AG10803 (cell line): ENCODE results near the gene MAP3K7.

Source experiments
- DNase-seq: peaks from one replicate; pipeline ENCODE4 v3.0.0; 2010; ENCODE audit warnings: low read depth
- H3K4me3 ChIP-seq: 2 replicates; pipeline ENCODE4 v1.5.1; 2011; ENCODE audit warnings: mild to moderate bottlenecking, low read length, control low read depth
- TF ChIP-seq, protein P1 (sequence below): conservative IDR thresholded peaks from 2 replicates; pipeline ENCODE4 v1.5.1; 2011; ENCODE audit warnings: mild to moderate bottlenecking, low read length, control low read depth, inconsistent platforms

MAP3K7 gene

DNA sequence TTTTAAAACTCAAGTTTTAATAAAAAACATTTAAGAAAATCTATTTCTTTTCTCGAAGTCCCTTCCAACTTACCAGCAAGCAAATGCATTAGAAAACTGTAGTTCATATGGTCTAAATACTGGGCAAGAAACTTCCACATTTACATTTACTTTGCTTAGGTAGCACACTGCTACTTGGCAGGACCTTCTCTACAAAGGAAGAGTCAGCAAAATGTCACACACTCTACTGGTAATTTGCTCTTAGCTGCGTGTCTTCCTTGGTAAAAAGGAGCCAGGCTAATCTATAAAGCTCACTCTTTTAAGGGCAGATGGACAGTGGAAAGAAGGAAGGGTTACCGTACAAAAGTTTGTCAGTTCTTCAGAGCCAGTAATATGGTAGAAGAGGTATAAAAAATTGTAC is 45.7 kb downstream of the MAP3K7 start:
- H3K4me3 ChIP-seq = no peak overlapping the region
- TF ChIP-seq, protein P1, sequence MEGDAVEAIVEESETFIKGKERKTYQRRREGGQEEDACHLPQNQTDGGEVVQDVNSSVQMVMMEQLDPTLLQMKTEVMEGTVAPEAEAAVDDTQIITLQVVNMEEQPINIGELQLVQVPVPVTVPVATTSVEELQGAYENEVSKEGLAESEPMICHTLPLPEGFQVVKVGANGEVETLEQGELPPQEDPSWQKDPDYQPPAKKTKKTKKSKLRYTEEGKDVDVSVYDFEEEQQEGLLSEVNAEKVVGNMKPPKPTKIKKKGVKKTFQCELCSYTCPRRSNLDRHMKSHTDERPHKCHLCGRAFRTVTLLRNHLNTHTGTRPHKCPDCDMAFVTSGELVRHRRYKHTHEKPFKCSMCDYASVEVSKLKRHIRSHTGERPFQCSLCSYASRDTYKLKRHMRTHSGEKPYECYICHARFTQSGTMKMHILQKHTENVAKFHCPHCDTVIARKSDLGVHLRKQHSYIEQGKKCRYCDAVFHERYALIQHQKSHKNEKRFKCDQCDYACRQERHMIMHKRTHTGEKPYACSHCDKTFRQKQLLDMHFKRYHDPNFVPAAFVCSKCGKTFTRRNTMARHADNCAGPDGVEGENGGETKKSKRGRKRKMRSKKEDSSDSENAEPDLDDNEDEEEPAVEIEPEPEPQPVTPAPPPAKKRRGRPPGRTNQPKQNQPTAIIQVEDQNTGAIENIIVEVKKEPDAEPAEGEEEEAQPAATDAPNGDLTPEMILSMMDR = no peak
- DNase-seq = no peak

DNA sequence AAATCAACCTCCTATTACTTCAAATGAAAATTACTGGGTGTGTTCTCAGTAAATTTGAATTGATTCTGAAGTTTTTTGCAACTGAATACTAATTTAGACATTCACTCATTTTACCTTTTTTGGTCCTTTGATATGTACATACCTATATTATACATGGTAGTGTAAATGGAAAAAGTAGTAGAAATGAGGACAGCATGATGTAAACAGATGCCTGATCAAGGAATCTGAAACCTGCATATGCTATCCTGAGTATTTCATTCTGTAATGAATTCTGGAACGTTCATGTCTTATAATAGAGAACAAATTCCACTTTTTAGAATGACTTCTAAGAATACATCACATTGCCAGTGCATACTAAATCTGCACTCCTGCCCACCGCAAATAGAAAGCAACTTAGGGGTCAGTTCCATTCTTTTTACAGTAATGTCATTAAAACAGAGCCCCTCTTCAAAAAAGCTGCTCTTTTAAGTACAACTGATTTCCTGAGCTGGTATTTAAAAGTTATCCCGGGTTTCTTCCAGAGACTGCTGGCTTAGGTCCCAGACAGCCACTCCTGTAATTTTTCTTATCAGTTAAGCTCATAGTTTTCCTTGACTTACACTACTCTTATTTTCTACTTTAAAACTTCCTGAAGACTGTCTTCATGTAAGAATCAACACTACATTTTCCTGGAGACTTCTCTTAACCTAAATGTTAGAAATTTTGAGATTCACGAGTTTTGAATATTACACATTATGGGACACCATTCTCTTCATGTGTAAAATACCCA is 48.4 kb downstream of the MAP3K7 start:
- no peak for DNase-seq
- TF ChIP-seq, protein P1 = no peak

DNA sequence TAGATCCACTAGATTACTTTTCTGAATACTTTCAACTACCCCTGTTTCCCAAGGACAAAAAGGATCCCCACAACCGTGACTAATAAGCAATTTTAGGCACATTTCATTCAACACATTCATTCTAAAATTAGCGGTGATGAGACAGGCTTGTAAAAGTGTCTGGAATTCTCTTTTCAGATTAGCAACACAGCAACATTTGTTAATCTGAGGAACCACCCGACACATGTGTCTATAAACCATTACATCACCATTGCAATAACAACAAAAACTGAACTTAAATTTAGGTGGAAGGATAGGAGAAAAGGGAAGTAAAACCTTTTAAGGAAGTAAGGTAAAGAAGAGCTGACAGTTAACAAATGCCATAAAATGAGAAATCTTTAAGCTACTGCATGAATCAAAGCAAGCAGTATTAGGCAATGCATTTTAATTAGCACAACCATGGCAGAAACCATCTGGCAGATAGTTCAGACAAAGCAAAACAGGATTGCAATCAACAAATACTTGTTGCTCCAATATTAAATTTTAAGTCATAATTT is 49.1 kb downstream of the MAP3K7 start:
- TF ChIP-seq, protein P1 = no peak
- no peak overlapping the region for H3K4me3 ChIP-seq
- peak; percentile 71 for DNase-seq

More for the DNA sequence above, 48.4 kb downstream of the MAP3K7 start:
- no peak overlapping the region for H3K4me3 ChIP-seq

DNA sequence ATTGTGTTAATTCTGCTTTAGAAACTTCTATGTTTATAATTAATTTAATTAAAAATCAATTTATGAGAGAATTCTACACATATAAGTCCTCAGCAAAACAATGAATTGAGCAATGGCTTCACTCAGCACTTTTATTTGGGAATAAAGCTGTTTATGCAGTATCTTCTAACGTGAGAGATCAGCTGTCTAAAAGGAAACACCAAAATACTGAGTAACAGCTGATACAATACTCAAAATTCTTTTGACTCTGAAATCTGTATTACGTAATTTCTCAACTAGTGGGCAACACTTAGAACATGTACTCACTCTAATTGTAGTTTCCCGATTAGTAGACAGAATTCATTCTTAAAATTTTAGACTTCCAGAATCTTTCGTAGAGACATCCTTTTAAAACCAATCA is 49.8 kb downstream of the MAP3K7 start:
- H3K4me3 ChIP-seq = no peak overlapping the region
- DNase-seq = peak; percentile 74
- TF ChIP-seq, protein P1 = no peak

DNA sequence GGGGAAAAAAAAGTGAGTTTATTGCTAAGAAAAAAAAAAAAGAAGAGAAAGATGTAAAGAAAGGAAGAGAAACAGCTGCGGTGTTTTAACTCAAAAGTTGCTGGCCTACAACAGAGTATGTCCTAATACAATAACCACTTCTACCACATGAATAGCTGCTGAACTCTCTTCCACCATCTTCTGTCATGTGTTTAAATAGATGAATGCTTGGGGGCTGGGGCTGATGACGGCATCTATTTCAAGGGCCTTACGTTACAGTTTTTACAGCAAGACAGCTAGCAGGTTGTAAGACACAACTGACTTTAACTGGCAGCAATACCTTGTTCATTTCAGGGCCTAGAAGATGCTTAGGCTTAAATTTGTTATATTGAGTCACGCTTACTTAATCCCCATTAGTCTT is 50.4 kb downstream of the MAP3K7 start:
- no peak overlapping the region for H3K4me3 ChIP-seq
- no peak for DNase-seq
- TF ChIP-seq, protein P1 = no peak

DNA sequence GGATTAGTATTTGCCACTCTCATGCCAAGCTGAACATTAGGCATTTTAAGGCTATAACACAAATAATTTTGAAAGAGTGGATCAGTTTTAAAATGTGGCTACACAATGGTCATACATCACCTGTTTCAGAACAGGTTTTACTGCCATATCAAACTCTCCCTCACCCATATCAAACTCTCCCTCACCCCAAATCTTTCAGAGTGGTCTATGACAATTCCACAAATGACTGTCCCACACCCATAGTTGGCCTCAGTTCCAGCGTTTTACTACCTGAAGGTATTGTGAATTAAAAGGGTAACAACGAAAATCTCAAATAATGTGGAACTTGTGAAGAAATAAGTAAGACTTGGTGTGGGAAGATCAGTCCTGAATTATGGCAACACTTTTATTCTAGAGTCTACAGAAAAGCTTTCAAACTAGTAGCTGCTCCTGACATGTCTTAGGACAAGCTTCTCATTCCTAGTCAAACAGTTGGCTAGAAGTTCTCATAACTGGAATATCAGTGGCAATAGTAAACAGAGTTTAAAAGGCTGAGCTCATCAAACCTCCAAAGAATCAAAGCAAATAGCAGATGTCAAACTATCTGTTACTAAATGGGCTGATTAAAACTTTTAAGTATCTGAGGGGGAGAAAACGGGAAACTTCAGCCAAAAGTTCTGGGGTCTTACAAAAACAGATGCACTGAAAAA is 52.4 kb downstream of the MAP3K7 start:
- no peak for DNase-seq
- TF ChIP-seq, protein P1 = no peak
- H3K4me3 ChIP-seq = no peak overlapping the region
